Occipital lobe (tissue), 1 donor: ENCODE measurements around the gene LCN9. TPM values are rescaled to one million over a fixed set of nuclear protein-coding genes. Genes with fewer than 3 reads are reported as not detected.

ENCODE experiments used
- total RNA-seq: library from RNA; depleted of rRNA; stranded (reverse); fragments of >200 nt; gene quantifications from one replicate; pipeline ENCODE4 v1.2.3, GENCODE V29; 2014

LCN9 gene
- total RNA-seq, 1 donor from 2014 or later: not detected

Other genes starting within 250 kb of the LCN9 start
- 38.5 TPM for gene PPP1R26, start 183.5 kb upstream of the LCN9 start, total RNA-seq
- gene MRPS2, start 162.6 kb upstream of the LCN9 start, total RNA-seq: 9.7 TPM
- gene LCN1, start 141.9 kb upstream of the LCN9 start, total RNA-seq: not detected
- not detected for gene OBP2A, start 117.2 kb upstream of the LCN9 start, total RNA-seq
- not detected for gene PAEP, start 101.6 kb upstream of the LCN9 start, total RNA-seq
- not detected for gene GLT6D1, start 23.8 kb upstream of the LCN9 start, total RNA-seq
- not detected for gene SOHLH1, start 36.2 kb downstream of the LCN9 start, total RNA-seq
- 2.7 TPM for gene KCNT1, start 38.9 kb downstream of the LCN9 start, total RNA-seq
- gene CAMSAP1, start 244.2 kb downstream of the LCN9 start, total RNA-seq: 128 TPM